Measurements from ENCODE around the gene ALDH3B2. TPM values are rescaled to one million over a fixed set of nuclear protein-coding genes. Genes with fewer than 3 reads are reported as not detected.
"Not testable (repeated sequence)": the region's sequence is repeated elsewhere in the genome, so short reads cannot be mapped to it uniquely, and the experiment has no call there.

ALDH3B2 gene
- total RNA-seq, 2 experiments from 2014 or later = not detected

DNA sequence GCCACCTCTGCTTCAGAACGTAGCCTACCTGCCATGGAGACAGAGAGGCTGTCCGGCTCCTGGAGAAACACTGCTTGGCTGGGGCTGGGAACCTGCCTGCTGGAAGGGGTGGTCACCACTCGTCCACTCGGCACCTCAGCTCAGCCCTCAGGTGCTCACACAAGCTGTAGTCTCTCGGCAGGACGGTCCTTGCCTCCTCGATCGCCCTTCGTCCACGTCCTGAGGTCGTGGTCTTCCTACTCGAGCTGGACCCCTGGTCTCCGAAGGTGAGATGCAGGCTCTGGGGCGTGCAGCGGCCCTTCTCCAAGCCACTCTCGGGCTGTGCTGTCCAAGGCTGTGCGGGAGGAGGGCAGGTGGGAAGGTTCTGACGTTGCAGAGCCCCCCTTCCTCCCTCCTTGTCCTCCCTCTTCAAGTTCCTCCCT, 35.0 kb downstream of the ALDH3B2 start, which contains the start of gene TBX10:
Gene TBX10, minus strand, starts transcription at position 326 of the 422 bp plus-strand sequence. Its CDS starts 291 bp downstream, at position 35.
- peaks cover 3% of the 10 kb centered on the region for H3K4me1 Mint-ChIP-seq (ENCODE audit: low read depth)
- no peak within 1 kb of the TSS for H3K27ac Mint-ChIP-seq
- POLR2A ChIA-PET = interaction anchor here (1.2 kb wide), 1 partner anchor 10 kb away, joined by 4 read pairs; the partner anchor contains the start of gene NUDT8
- no peaks in the 10 kb centered on the region for H3K27me3 Mint-ChIP-seq
- no peak within 1 kb of the TSS for H3K4me3 Mint-ChIP-seq
- H3K9me3 Mint-ChIP-seq = peaks cover 2% of the 10 kb centered on the region
- DNase-seq (no peak), ATAC-seq (no peak)
- TF ChIP-seq, protein P1, sequence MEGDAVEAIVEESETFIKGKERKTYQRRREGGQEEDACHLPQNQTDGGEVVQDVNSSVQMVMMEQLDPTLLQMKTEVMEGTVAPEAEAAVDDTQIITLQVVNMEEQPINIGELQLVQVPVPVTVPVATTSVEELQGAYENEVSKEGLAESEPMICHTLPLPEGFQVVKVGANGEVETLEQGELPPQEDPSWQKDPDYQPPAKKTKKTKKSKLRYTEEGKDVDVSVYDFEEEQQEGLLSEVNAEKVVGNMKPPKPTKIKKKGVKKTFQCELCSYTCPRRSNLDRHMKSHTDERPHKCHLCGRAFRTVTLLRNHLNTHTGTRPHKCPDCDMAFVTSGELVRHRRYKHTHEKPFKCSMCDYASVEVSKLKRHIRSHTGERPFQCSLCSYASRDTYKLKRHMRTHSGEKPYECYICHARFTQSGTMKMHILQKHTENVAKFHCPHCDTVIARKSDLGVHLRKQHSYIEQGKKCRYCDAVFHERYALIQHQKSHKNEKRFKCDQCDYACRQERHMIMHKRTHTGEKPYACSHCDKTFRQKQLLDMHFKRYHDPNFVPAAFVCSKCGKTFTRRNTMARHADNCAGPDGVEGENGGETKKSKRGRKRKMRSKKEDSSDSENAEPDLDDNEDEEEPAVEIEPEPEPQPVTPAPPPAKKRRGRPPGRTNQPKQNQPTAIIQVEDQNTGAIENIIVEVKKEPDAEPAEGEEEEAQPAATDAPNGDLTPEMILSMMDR (IDR thresholded peaks at IDR 0.05) = no peak
- CTCF ChIA-PET = interaction anchor here (0.9 to 3.4 kb wide), 5 partner anchors 9 to 20 kb away, joined by 3 to 9 read pairs (median 3); partner anchors contain the start of genes ACY3 and NUDT8
- intact Hi-C loops (cut with micrococcal nuclease) = no loop called here
- no peaks in the 10 kb centered on the region for H3K36me3 Mint-ChIP-seq (ENCODE audit: low read depth)

GRCh38 chr11:67638535-67639437, 35.6 kb downstream of the ALDH3B2 start:
- Mint-ChIP-seq H3K36me3 (ENCODE audit: low read depth) (no peaks in the 10 kb centered on the region), H3K4me3 (no peak overlapping the region), H3K27me3 (no peaks in the 10 kb centered on the region), H3K9me3 (no peaks in the 10 kb centered on the region), H3K27ac (no peak overlapping the region), H3K4me1 (ENCODE audit: low read depth) (peaks cover 2% of the 10 kb centered on the region)
- TF ChIP-seq, protein P1 (IDR thresholded peaks at IDR 0.05) = no peak
- CTCF ChIA-PET = interaction anchor here (0.9 to 3.4 kb wide), 5 partner anchors 9 to 21 kb away, joined by 3 to 9 read pairs (median 3); partner anchors contain the start of gene NUDT8
- intact Hi-C loops (cut with micrococcal nuclease) = no loop called here
- DNase-seq (no peak), ATAC-seq (no peak)
- POLR2A ChIA-PET = interaction anchor here (1.1 to 1.2 kb wide), 2 partner anchors 10 kb away, joined by 4 read pairs; partner anchors contain the start of gene NUDT8

- ChIA-PET CTCF (interaction anchor here (1.4 to 3.4 kb wide), 3 partner anchors 11 to 23 kb away, joined by 3 to 9 read pairs (median 3); no protein-coding TSS in a partner anchor), POLR2A (interaction anchor here (1.1 kb wide), 1 partner anchor 8 kb away, joined by 4 read pairs; the partner anchor contains the start of gene NUDT8)
- ATAC-seq; DNase-seq; H3K4me1 Mint-ChIP-seq (ENCODE audit: low read depth); intact Hi-C loops (cut with micrococcal nuclease); H3K27ac Mint-ChIP-seq; H3K4me3 Mint-ChIP-seq; H3K27me3 Mint-ChIP-seq; H3K9me3 Mint-ChIP-seq; H3K36me3 Mint-ChIP-seq (ENCODE audit: low read depth): not testable (repeated sequence)
Measured at GRCh38 chr11:67637441-67637840, 37.0 kb downstream of the ALDH3B2 start.

- intact Hi-C loops (cut with micrococcal nuclease) = no loop called here
- H3K27me3 Mint-ChIP-seq = no peaks in the 10 kb centered on the region
- H3K27ac Mint-ChIP-seq = no peak overlapping the region
- ChIA-PET POLR2A (no interaction called here), CTCF (interaction anchor here (1.4 to 3.4 kb wide), 3 partner anchors 12 to 22 kb away, joined by 3 to 9 read pairs (median 3); no protein-coding TSS in a partner anchor)
- TF ChIP-seq, protein P1 (IDR thresholded peaks at IDR 0.05) = no peak
- no peak overlapping the region for H3K4me3 Mint-ChIP-seq
- no peaks in the 10 kb centered on the region for H3K36me3 Mint-ChIP-seq (ENCODE audit: low read depth)
- DNase-seq (no peak), ATAC-seq (no peak)
- H3K4me1 Mint-ChIP-seq (ENCODE audit: low read depth) = peaks cover 2% of the 10 kb centered on the region
- H3K9me3 Mint-ChIP-seq = no peaks in the 10 kb centered on the region
Measured at GRCh38 chr11:67636962-67637361, 37.5 kb downstream of the ALDH3B2 start.

DNA sequence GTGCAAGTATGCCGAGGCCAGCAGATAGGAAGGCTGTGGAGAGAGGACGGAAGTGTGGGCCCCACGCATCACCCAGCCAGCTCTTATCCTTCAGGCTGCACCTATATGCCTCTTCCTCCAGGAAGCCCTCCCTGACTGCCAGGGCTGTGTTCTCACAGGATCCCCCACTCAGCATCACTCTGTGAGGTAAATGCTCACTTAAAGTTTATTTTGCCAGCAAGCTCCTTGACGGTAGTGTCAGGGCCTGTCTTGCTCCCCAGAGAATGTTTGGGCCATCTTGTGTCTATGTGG, 39.2 kb downstream of the ALDH3B2 start:
- Mint-ChIP-seq H3K4me1 (ENCODE audit: low read depth) (peaks cover 8% of the 10 kb centered on the region), H3K36me3 (ENCODE audit: low read depth) (no peaks in the 10 kb centered on the region), H3K9me3 (no peaks in the 10 kb centered on the region), H3K27ac (no peak overlapping the region), H3K4me3 (no peak overlapping the region), H3K27me3 (no peaks in the 10 kb centered on the region)
- CTCF ChIA-PET = no interaction called here
- POLR2A ChIA-PET = interaction anchor here (0.9 to 1.3 kb wide), 4 partner anchors 11 to 52 kb away, joined by 3 to 4 read pairs (median 3); no protein-coding TSS in a partner anchor
- ATAC-seq (no peak), DNase-seq (no peak)
- TF ChIP-seq, protein P1 (IDR thresholded peaks at IDR 0.05) = no peak
- intact Hi-C loops (cut with micrococcal nuclease) = no loop called here
